Testis (tissue), 2 donors: ENCODE results near the gene HK1.

Source experiments
- POLR2A ChIP-seq: fragments of 450-650 bp; IDR thresholded peaks from one replicate; pipeline ENCODE4 v1.6.1; 2017; ENCODE audit warnings: antibody characterized with exemption, mild to moderate bottlenecking, moderate library complexity
- TF ChIP-seq, protein P1 (sequence below), 3 experiments: fragments of 450-650 bp in 2 of 3; fragments of 200-600 bp in 1 of 3; sonication (generic) in 1 of 3; IDR thresholded peaks; one replicate each; pipeline ENCODE4 v1.5.1; 2016 to 2019; ENCODE audit warnings: antibody characterized with exemption in 3 of 3, mild to moderate bottlenecking in 2 of 3, moderate library complexity in 1 of 3

DNA sequence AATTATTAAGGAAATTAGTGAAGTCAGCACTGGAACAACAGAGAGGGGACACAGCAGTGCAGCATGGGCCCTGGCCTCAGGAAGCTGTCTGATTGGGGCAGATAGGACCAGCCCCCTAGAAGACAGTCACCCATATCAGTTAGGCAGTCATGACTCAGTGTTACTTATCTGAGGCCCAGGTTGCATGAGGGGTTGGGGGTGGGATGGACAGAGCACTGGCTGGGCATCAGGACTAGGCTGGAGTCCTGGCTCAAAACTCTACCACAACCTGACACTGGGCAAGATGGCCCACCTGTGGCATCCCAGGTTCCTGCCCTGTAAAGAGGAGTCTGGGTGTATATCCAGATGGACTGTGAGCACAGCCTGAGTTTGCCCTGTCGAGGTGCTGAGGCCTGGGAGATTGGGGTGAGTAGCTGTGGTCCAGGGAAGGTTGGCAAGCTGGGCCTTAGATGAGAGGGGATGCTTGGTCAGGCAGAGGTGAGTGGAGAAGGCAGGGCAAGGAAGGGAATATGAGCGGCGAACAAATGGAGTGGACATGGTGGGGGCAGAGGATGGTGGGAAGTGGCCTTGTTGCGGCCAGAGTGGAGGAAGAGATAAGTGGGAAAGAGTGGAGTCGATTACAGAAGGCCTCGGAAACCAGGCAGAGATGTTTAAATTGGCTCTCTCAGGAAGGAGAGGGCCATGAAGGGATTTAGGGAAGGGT lies 37.5 kb downstream of the HK1 start:
- no peak for TF ChIP-seq POLR2A
- TF ChIP-seq, protein P1, sequence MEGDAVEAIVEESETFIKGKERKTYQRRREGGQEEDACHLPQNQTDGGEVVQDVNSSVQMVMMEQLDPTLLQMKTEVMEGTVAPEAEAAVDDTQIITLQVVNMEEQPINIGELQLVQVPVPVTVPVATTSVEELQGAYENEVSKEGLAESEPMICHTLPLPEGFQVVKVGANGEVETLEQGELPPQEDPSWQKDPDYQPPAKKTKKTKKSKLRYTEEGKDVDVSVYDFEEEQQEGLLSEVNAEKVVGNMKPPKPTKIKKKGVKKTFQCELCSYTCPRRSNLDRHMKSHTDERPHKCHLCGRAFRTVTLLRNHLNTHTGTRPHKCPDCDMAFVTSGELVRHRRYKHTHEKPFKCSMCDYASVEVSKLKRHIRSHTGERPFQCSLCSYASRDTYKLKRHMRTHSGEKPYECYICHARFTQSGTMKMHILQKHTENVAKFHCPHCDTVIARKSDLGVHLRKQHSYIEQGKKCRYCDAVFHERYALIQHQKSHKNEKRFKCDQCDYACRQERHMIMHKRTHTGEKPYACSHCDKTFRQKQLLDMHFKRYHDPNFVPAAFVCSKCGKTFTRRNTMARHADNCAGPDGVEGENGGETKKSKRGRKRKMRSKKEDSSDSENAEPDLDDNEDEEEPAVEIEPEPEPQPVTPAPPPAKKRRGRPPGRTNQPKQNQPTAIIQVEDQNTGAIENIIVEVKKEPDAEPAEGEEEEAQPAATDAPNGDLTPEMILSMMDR (IDR thresholded peaks at IDR 0.05), result no peak
